Dermis blood vessel endothelial cell (primary cell): ENCODE data around the gene SYT1. TPM values are rescaled to one million over a fixed set of nuclear protein-coding genes. Genes with fewer than 3 reads are reported as not detected.

ENCODE experiments used
- DNase-seq: peaks from one replicate; pipeline ENCODE4 v3.0.0; 2010
- total RNA-seq: library from RNA; depleted of rRNA; stranded (reverse); fragments of >200 nt; gene quantifications from 2 replicates; pipeline ENCODE4 v1.2.3, GENCODE V29; 2014

The SYT1 gene
- total RNA-seq, 1 donor from 2014 or later: 9.7 TPM

- DNase-seq: peak; percentile 33
These were observed 368.8 kb downstream of the SYT1 start for GRCh38 chr12:79233341-79233781.

GRCh38 chr12:79236920-79237319 is 372.3 kb downstream of the SYT1 start:
- DNase-seq: no peak

GRCh38 chr12:79238246-79238645 is 373.7 kb downstream of the SYT1 start:
- DNase-seq: no peak

GRCh38 chr12:79247494-79247893 is 382.9 kb downstream of the SYT1 start:
- DNase-seq: no peak

- DNase-seq: peak; percentile 43
These were observed 385.6 kb downstream of the SYT1 start for GRCh38 chr12:79250186-79250585.

- DNase-seq: peak; percentile 24
These were observed 386.6 kb downstream of the SYT1 start for GRCh38 chr12:79250960-79251755.

- DNase-seq: peak; percentile 79
These were observed 387.9 kb downstream of the SYT1 start for GRCh38 chr12:79252358-79253075.

GRCh38 chr12:79255288-79255687 is 390.7 kb downstream of the SYT1 start:
- no peak for DNase-seq

GRCh38 chr12:79260923-79261322 is 396.3 kb downstream of the SYT1 start:
- DNase-seq: no peak

- DNase-seq: no peak
These were observed 398.4 kb downstream of the SYT1 start for GRCh38 chr12:79262938-79263337.

- no peak for DNase-seq
These were observed 402.0 kb downstream of the SYT1 start for GRCh38 chr12:79266343-79267144.

- DNase-seq: no peak
These were observed 403.0 kb downstream of the SYT1 start for GRCh38 chr12:79267580-79267979.

GRCh38 chr12:79274501-79275064 is 410.0 kb downstream of the SYT1 start:
- DNase-seq: no peak

- DNase-seq: no peak
These were observed 411.1 kb downstream of the SYT1 start for GRCh38 chr12:79275631-79276030.

GRCh38 chr12:79283364-79283763 is 418.8 kb downstream of the SYT1 start:
- no peak for DNase-seq

GRCh38 chr12:79288911-79289310 is 424.3 kb downstream of the SYT1 start:
- DNase-seq: no peak

GRCh38 chr12:79291711-79292110 is 427.1 kb downstream of the SYT1 start:
- no peak for DNase-seq

- DNase-seq: no peak
These were observed 430.0 kb downstream of the SYT1 start for GRCh38 chr12:79294590-79294989.

GRCh38 chr12:79295572-79295971 is 431.0 kb downstream of the SYT1 start:
- DNase-seq: no peak

GRCh38 chr12:79296133-79296532 is 431.6 kb downstream of the SYT1 start:
- no peak for DNase-seq

- peak; percentile 32 for DNase-seq
These were observed 432.3 kb downstream of the SYT1 start for GRCh38 chr12:79296871-79297270.

GRCh38 chr12:79298506-79298905 is 433.9 kb downstream of the SYT1 start:
- DNase-seq: peak; percentile 57
